C4-2B (cell line): ENCODE data around the gene IRX4.

Source experiments
- H3K27ac ChIP-seq: fragments of 450-650 bp; 2 replicates; pipeline ENCODE4 v1.5.1; 2017
- CTCF ChIP-seq: fragments of 450-650 bp; conservative IDR thresholded peaks from 2 replicates; pipeline ENCODE4 v1.5.1; 2017; ENCODE audit warnings: mild to moderate bottlenecking
- ZFX ChIP-seq: fragments of 450-650 bp; IDR thresholded peaks from 2 replicates; pipeline ENCODE4 v1.6.1; 2017

IRX4 gene

GRCh38 chr5:1867815-1868143 is 14.9 kb downstream of the IRX4 start:
- TF ChIP-seq ZFX (no peak), CTCF (no peak)

GRCh38 chr5:1867114-1867814 is 15.5 kb downstream of the IRX4 start:
- no peak overlapping the region for H3K27ac ChIP-seq
- no peak for TF ChIP-seq CTCF
- no peak for TF ChIP-seq ZFX

More at GRCh38 chr5:1867815-1868143, 14.9 kb downstream of the IRX4 start:
- no peak overlapping the region for H3K27ac ChIP-seq

GRCh38 chr5:1865948-1866347 is 16.8 kb downstream of the IRX4 start:
- H3K27ac ChIP-seq = peak overlapping the region; percentile 48; the same call in 1 of the 2 replicates
- TF ChIP-seq CTCF (no peak), ZFX (no peak)

GRCh38 chr5:1865486-1865885 is 17.2 kb downstream of the IRX4 start:
- H3K27ac ChIP-seq = peak overlapping the region; percentile 48
- TF ChIP-seq ZFX (no peak), CTCF (no peak)

GRCh38 chr5:1864896-1865440 is 17.8 kb downstream of the IRX4 start:
- no peak for TF ChIP-seq CTCF
- no peak for TF ChIP-seq ZFX
- H3K27ac ChIP-seq = peak overlapping the region; percentile 48

- TF ChIP-seq ZFX (no peak), CTCF (no peak)
- H3K27ac ChIP-seq = no peak overlapping the region
Measured at GRCh38 chr5:1860949-1861348, 21.8 kb downstream of the IRX4 start.

GRCh38 chr5:1860021-1860610 is 22.6 kb downstream of the IRX4 start:
- TF ChIP-seq ZFX (no peak), CTCF (no peak)
- H3K27ac ChIP-seq = no peak overlapping the region
